GM21423 (cell line): ENCODE data around the gene KIAA1958.
"Not testable (repeated sequence)": the region's sequence is repeated elsewhere in the genome, so short reads cannot be mapped to it uniquely, and the experiment has no call there.

Experiments used
- ATAC-seq: cut with Tn5 transposase; IDR thresholded peaks from one replicate; pipeline ENCODE4 v1.9.1; 2021; ENCODE audit warnings: mild to moderate bottlenecking, moderate library complexity; ENCODE audit not compliant: unreplicated experiment

The KIAA1958 gene

GRCh38 chr9:112582371-112583262 lies 96.0 kb downstream of the KIAA1958 start:
- no peak for ATAC-seq

DNA sequence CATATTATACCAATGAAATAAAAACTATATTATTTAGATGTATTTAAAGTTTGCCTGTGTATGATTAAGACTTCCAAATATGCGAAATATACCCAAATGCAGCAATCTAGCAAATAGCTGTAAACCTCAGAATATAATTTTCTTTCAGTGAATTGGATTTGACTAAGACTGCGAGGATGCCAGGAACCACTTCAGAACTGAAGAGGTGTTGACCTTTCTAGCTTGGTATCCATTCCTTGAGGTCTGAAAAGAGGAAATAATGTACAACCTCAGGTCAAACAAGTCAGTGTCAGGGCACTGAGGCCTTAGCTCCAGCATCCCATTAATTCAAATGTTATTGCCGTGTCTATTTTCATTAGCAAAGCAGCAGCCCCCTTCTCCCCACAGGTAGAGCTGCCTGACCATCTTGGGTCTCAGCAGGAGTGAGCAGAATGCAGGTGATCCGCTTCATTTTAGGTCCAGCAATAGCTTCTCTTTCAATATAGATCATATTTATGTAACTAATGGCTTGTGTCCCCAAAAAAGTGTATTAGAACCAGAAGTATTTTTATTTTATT lies 100.0 kb downstream of the KIAA1958 start:
- no peak for ATAC-seq

- not testable (repeated sequence) for ATAC-seq
These were observed 105.2 kb downstream of the KIAA1958 start for GRCh38 chr9:112591875-112592274.

DNA sequence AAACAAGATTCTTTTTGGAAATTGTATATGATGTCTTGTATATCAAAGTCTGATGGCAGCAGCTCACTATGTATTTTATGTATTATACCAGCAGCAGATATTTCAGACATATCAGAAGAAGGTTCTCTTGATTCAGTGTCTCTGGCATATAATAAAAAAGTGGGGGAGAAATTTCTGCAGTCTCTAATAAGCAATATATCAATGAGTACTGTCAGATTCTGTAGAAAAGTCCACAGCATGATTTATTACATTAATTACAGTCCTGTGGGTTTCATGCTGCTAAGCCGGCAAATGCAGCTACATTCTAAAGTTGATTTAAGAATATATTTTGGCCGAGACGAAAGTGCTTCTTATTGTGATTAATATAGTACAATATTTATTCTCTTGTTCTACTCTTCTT lies 113.1 kb downstream of the KIAA1958 start:
- no peak for ATAC-seq

- no peak for ATAC-seq
These were observed 115.0 kb downstream of the KIAA1958 start for GRCh38 chr9:112601636-112602035.

DNA sequence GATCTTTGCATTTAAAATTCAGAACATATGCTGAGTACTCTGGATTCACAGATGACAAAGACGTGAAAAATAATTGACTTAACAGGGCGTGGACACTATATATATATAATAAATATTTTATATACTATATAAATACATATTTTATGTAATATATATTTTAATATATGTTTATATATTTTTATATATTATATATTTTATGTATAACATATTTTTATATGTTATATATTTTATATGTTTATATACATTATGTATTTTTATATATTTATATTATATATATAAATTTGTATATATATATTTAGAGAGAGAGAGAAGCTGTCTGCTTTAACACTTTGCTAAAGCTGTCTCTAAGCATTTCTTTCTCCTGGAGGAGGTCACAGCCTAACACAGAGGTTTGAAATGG lies 118.2 kb downstream of the KIAA1958 start:
- no peak for ATAC-seq

DNA sequence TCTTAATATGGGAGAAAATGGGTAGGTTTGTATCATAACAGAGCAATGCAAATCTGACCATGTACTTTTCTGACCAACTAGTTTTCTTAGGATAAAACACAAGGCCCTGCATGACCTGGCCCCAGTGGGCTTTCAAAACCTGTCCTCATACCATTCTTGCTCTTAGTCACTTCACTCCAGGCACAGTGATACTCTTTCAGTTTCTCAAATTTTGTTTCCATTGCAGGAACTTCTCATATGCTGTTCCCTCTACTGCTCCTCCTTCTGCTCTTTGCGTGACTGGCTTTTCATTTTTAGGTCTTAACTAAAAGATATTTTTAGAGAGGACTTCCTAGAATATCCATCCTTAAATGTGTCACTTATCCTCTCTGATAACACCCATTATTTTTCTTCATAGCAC lies 118.9 kb downstream of the KIAA1958 start:
- ATAC-seq = peak; percentile 88

- ATAC-seq = no peak
These were observed 119.5 kb downstream of the KIAA1958 start for GRCh38 chr9:112605963-112606699.

GRCh38 chr9:112608851-112609250 lies 122.2 kb downstream of the KIAA1958 start:
- ATAC-seq = no peak

GRCh38 chr9:112615584-112616266 lies 129.1 kb downstream of the KIAA1958 start:
- no peak for ATAC-seq

DNA sequence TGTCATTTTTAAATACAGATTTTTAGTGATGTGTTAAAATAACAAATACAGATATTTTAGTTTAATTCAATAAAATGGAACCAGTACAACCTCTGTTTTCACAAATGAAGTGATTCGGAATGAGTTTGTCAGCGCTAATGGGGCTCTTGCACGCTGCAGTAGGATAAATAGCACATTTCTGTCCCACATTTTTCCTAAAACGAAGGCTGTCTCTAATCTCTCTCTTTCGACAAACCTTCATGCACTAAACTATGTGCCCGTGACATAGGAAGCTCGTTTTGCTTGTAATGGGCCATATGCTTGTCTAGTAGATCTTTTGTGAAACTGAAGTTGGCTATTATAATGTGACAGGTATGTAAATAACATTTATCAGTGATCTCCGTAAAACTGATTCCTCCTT lies 130.7 kb downstream of the KIAA1958 start:
- ATAC-seq = no peak

GRCh38 chr9:112618385-112619009 lies 131.9 kb downstream of the KIAA1958 start:
- no peak for ATAC-seq

- no peak for ATAC-seq
These were observed 133.8 kb downstream of the KIAA1958 start for GRCh38 chr9:112620388-112620787.

GRCh38 chr9:112621018-112621655 lies 134.5 kb downstream of the KIAA1958 start:
- ATAC-seq = no peak

DNA sequence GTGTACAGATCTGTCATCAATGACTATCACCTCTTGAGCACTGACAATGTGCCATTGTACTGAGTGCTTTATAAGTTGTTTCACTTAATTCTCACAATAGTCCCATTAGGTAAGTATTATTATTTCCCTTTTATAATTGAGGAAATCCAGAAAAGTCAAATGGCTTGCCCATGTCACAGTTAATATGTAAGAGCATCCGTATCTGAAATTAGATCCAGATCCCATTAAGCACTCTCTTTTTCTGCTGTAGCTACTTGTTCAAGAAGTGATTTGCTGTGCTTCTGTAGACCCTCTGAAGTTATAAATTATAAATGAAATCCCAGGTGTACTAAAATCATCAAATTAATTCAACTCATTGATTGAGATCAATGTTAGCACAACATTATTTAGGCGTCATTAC lies 136.6 kb downstream of the KIAA1958 start:
- no peak for ATAC-seq

GRCh38 chr9:112624711-112625707 lies 138.4 kb downstream of the KIAA1958 start:
- no peak for ATAC-seq

DNA sequence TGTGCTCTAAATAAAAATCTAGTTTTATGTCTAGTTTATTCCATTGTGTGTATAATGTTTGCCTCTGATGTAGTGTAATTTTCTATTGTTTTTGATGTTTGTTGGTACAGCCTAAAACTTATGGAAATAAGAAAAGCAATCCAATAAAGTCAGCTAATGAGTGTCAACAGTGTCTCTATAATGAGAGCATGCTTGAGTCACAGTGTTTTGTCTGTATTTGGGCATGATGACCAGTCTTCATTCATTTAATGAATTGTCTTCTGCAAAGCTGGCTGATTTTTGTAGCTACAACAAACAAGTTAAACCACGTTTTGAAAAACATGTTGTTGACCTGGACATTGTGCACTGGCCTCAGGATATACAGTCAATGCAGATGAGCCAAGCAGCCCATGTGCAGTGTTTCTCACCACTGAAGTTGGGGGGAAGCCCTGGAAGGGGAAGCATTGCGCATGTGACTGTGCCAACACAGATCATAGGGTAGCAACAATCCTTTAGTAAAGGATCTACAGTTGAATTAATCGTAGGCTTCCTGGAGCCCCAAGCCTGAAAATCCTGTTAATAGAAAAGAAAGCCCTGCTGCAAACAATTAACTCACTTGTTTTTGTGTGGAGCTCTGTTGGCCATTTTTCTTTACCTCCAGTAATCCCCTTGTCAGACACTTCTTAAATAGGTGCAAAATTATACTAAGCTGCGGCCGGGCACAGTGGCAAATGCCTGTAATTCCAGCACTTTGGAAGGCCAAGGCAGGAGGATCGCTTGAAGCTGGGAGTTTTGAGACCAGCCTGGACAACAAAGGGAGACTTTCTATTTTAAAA lies 143.3 kb downstream of the KIAA1958 start:
- no peak for ATAC-seq
